Activated CD4-positive, alpha-beta T cell treated with anti-CD3 and anti-CD28 coated beads for 24 hours (primary cell): ENCODE results near the gene STIMATE.

Source experiments
- DNase-seq, 2 donors: peaks; one replicate each; pipeline ENCODE4 v3.0.0-alpha.2; 2020; ENCODE audit warnings: low read depth in 2 of 2

The STIMATE gene

GRCh38 chr3:52870471-52870870 lies 26.9 kb downstream of the STIMATE start:
- no peak for DNase-seq

- no peak for DNase-seq
Observed at GRCh38 chr3:52866427-52866826, 30.9 kb downstream of the STIMATE start.

GRCh38 chr3:52865994-52866393 lies 31.4 kb downstream of the STIMATE start:
- DNase-seq: no peak

GRCh38 chr3:52860424-52860768 lies 37.0 kb downstream of the STIMATE start:
- DNase-seq: no peak

GRCh38 chr3:52859686-52860423 lies 37.5 kb downstream of the STIMATE start:
- no peak for DNase-seq

GRCh38 chr3:52857864-52858263 lies 39.5 kb downstream of the STIMATE start:
- DNase-seq: no peak

- DNase-seq: no peak
Observed at GRCh38 chr3:52857133-52857532, 40.2 kb downstream of the STIMATE start.

- no peak for DNase-seq
Observed at GRCh38 chr3:52856666-52857065, 40.7 kb downstream of the STIMATE start.

- DNase-seq: no peak
Observed at GRCh38 chr3:52854013-52854412, 43.3 kb downstream of the STIMATE start.

- DNase-seq: no peak
Observed at GRCh38 chr3:52852419-52852818, 44.9 kb downstream of the STIMATE start.

GRCh38 chr3:52851348-52851747 lies 46.0 kb downstream of the STIMATE start:
- peak in 1 of 2 donors; percentile 4 for DNase-seq

GRCh38 chr3:52849656-52850055 lies 47.7 kb downstream of the STIMATE start:
- DNase-seq: no peak

- DNase-seq: no peak
Observed at GRCh38 chr3:52848617-52849016, 48.7 kb downstream of the STIMATE start.

GRCh38 chr3:52847726-52848125 lies 49.6 kb downstream of the STIMATE start:
- DNase-seq: no peak

- DNase-seq: no peak
Observed at GRCh38 chr3:52847241-52847640, 50.1 kb downstream of the STIMATE start.

- no peak for DNase-seq
Observed at GRCh38 chr3:52846432-52846965, 50.8 kb downstream of the STIMATE start.

GRCh38 chr3:52845691-52846431 lies 51.5 kb downstream of the STIMATE start:
- peak in 1 of 2 donors; percentile 9 for DNase-seq

- DNase-seq: no peak
Observed at GRCh38 chr3:52845157-52845556, 52.2 kb downstream of the STIMATE start.

GRCh38 chr3:52844290-52844975 lies 52.9 kb downstream of the STIMATE start:
- DNase-seq: no peak

- no peak for DNase-seq
Observed at GRCh38 chr3:52843881-52844280, 53.5 kb downstream of the STIMATE start.

- no peak for DNase-seq
Observed at GRCh38 chr3:52843108-52843865, 54.1 kb downstream of the STIMATE start.

- no peak for DNase-seq
Observed at GRCh38 chr3:52842424-52842823, 54.9 kb downstream of the STIMATE start.
